H9 (cell line): ENCODE measurements around the gene PTN. TPM values are rescaled to one million over a fixed set of nuclear protein-coding genes. Genes with fewer than 3 reads are reported as not detected.

ENCODE experiments used
- DNase-seq: peaks from one replicate; pipeline ENCODE4 v3.0.0-alpha.2; 2017
- H2AFZ ChIP-seq: one replicate; pipeline ENCODE4 v1.6.1; 2013; ENCODE audit warnings: mild to moderate bottlenecking, low read length, control low read depth, moderate library complexity
- H2AK5ac ChIP-seq: 2 replicates; pipeline ENCODE4 v1.6.1; 2013; ENCODE audit warnings: low read length, control low read depth, mixed read lengths; ENCODE audit not compliant: insufficient read length
- H2BK120ac ChIP-seq: one replicate; pipeline ENCODE4 v1.6.1; 2013; ENCODE audit warnings: low read depth, mild to moderate bottlenecking, low read length, control low read depth, inconsistent platforms; ENCODE audit not compliant: poor library complexity, severe bottlenecking
- H2BK12ac ChIP-seq: 2 replicates; pipeline ENCODE4 v1.6.1; 2013; ENCODE audit warnings: low read length, control low read depth, mixed read lengths, low read depth; ENCODE audit not compliant: insufficient read length
- H2BK15ac ChIP-seq: 2 replicates; pipeline ENCODE4 v1.6.1; 2013; ENCODE audit warnings: low read depth, low read length, control low read depth
- H2BK20ac ChIP-seq: one replicate; pipeline ENCODE4 v1.6.1; 2013; ENCODE audit warnings: low read depth, mild to moderate bottlenecking, low read length, control low read depth, inconsistent platforms; ENCODE audit not compliant: poor library complexity, severe bottlenecking
- H2BK5ac ChIP-seq: 2 replicates; pipeline ENCODE4 v1.6.1; 2013; ENCODE audit warnings: low read length, control low read depth, mixed read lengths; ENCODE audit not compliant: insufficient read length
- H3K14ac ChIP-seq: 2 replicates; pipeline ENCODE4 v1.6.1; 2013; ENCODE audit warnings: low read length, control low read depth; ENCODE audit not compliant: insufficient read depth
- H3K18ac ChIP-seq: 2 replicates; pipeline ENCODE4 v1.6.1; 2013; ENCODE audit warnings: low read depth, mild to moderate bottlenecking, mixed read lengths, low read length, control low read depth; ENCODE audit not compliant: insufficient read length
- H3K23ac ChIP-seq: 2 replicates; pipeline ENCODE4 v1.6.1; 2013; ENCODE audit warnings: low read length, control low read depth, mixed read lengths, low read depth; ENCODE audit not compliant: insufficient read length
- H3K23me2 ChIP-seq: 2 replicates; pipeline ENCODE4 v1.6.1; 2013; ENCODE audit warnings: low read depth, mild to moderate bottlenecking, mixed read lengths, low read length, control low read depth; ENCODE audit not compliant: insufficient read length, poor library complexity, severe bottlenecking
- H3K27ac ChIP-seq: 2 replicates; pipeline ENCODE4 v1.5.1; 2013; ENCODE audit warnings: low read length, control low read depth, mixed read lengths, low read depth; ENCODE audit not compliant: insufficient read length
- H3K27me3 ChIP-seq: 2 replicates; pipeline ENCODE4 v1.6.1; 2013; ENCODE audit warnings: low read length, control low read depth, inconsistent platforms; ENCODE audit not compliant: insufficient read depth
- H3K4ac ChIP-seq: 2 replicates; pipeline ENCODE4 v1.6.1; 2013; ENCODE audit warnings: low read depth, mild to moderate bottlenecking, control low read depth, inconsistent platforms, low read length, moderate library complexity
- H3K4me1 ChIP-seq: 2 replicates; pipeline ENCODE4 v1.6.1; 2013; ENCODE audit warnings: low read length, control low read depth, inconsistent platforms; ENCODE audit not compliant: insufficient read depth
- H3K4me2 ChIP-seq: 2 replicates; pipeline ENCODE4 v1.6.1; 2013; ENCODE audit warnings: low read length, control low read depth, mixed read lengths; ENCODE audit not compliant: insufficient read length, insufficient read depth
- H3K56ac ChIP-seq: 2 replicates; pipeline ENCODE4 v1.6.1; 2013; ENCODE audit warnings: low read depth, mild to moderate bottlenecking, mixed read lengths, low read length, control low read depth; ENCODE audit not compliant: insufficient read length
- H3K79me1 ChIP-seq: 2 replicates; pipeline ENCODE4 v1.6.1; 2013; ENCODE audit warnings: low read depth, mild to moderate bottlenecking, moderate library complexity, low read length, control low read depth, inconsistent platforms; ENCODE audit not compliant: insufficient read depth, poor library complexity, severe bottlenecking
- H3K79me2 ChIP-seq: 2 replicates; pipeline ENCODE4 v1.6.1; 2013; ENCODE audit warnings: low read length, control low read depth, inconsistent platforms; ENCODE audit not compliant: insufficient read depth
- H3K9ac ChIP-seq: 2 replicates; pipeline ENCODE4 v1.6.1; 2013; ENCODE audit warnings: low read length, control low read depth, mixed read lengths; ENCODE audit not compliant: insufficient read length; ENCODE audit errors: extremely low read depth
- H3K9me3 ChIP-seq: one replicate; pipeline ENCODE4 v1.6.1; 2013; ENCODE audit warnings: low read depth, low read length, inconsistent platforms; ENCODE audit not compliant: control insufficient read depth
- H3T11ph ChIP-seq: one replicate; pipeline ENCODE4 v1.6.1; 2013; ENCODE audit warnings: mild to moderate bottlenecking, low read length, control low read depth, inconsistent platforms
- H4K20me1 ChIP-seq: one replicate; pipeline ENCODE4 v1.6.1; 2013; ENCODE audit not compliant: control insufficient read depth, insufficient read length, insufficient read depth
- H4K5ac ChIP-seq: 2 replicates; pipeline ENCODE4 v1.6.1; 2013; ENCODE audit warnings: low read depth, mild to moderate bottlenecking, mixed read lengths, low read length, control low read depth; ENCODE audit not compliant: insufficient read length
- H4K8ac ChIP-seq: replicated peaks from 2 replicates; pipeline ENCODE4 v1.6.1; 2013; ENCODE audit warnings: low read length, control low read depth, mixed read lengths, low read depth; ENCODE audit not compliant: insufficient read length
- H4K91ac ChIP-seq: 2 replicates; pipeline ENCODE4 v1.6.1; 2013; ENCODE audit warnings: low read depth, mild to moderate bottlenecking, moderate library complexity, mixed read lengths, low read length, control low read depth; ENCODE audit not compliant: insufficient read length
- H3K27ac Mint-ChIP-seq, 3 experiments: 2 replicates in 2 of 3; 3 replicates in 1 of 3; pipeline ENCODE4 v1.8.0; 2020 to 2021; ENCODE audit warnings: mixed read lengths in 3 of 3, mild to moderate bottlenecking in 1 of 3, moderate library complexity in 1 of 3
- H3K27me3 Mint-ChIP-seq: 2 replicates; pipeline ENCODE4 v1.8.0; 2021; ENCODE audit warnings: low read depth, mild to moderate bottlenecking, moderate library complexity, mixed read lengths
- H3K36me3 Mint-ChIP-seq, 3 experiments: 2 replicates in 2 of 3; 3 replicates in 1 of 3; pipeline ENCODE4 v1.8.0; 2020 to 2021; ENCODE audit warnings: low read depth in 3 of 3, mixed read lengths in 3 of 3; ENCODE audit not compliant: insufficient read depth in 1 of 3
- H3K4me1 Mint-ChIP-seq, 2 experiments: 2 replicates each; pipeline ENCODE4 v1.8.0; 2020; ENCODE audit warnings: mixed read lengths in 2 of 2
- H3K4me3 Mint-ChIP-seq, 2 experiments: 2 replicates in 1 of 2; 3 replicates in 1 of 2; pipeline ENCODE4 v1.8.0; 2020 to 2021; ENCODE audit warnings: mild to moderate bottlenecking in 2 of 2, mixed read lengths in 2 of 2, moderate library complexity in 1 of 2
- H3K9me3 Mint-ChIP-seq, 2 experiments: 2 replicates in 1 of 2; 3 replicates in 1 of 2; pipeline ENCODE4 v1.8.0; 2020; ENCODE audit warnings: mild to moderate bottlenecking in 2 of 2, mixed read lengths in 2 of 2, moderate library complexity in 1 of 2
- WGBS: extraction: QIAGEN DNeasy Blood & Tissue Kit; methylation state at CpG from one replicate; pipeline ENCODE4 v1.1.7; 2013; ENCODE audit warnings: missing lambda C conversion rate, low lambda C conversion rate, mixed read lengths; ENCODE audit not compliant: insufficient read length; ENCODE audit errors: extremely low coverage; 5-methylcytosine and 5-hydroxymethylcytosine counted together
- total RNA-seq: library from RNA; stranded (reverse); gene quantifications from 2 replicates; pipeline ENCODE4 v1.2.1, GENCODE V29; 2021
- TF ChIP-seq, protein P1 (sequence below): fragments of 200-600 bp; sonication (generic); conservative IDR thresholded peaks from 3 replicates; pipeline ENCODE4 v1.8.0; 2021; ENCODE audit warnings: antibody characterized with exemption, mild to moderate bottlenecking

The PTN gene
- total RNA-seq, 1 experiment from 2014 or later: 16.5 TPM

DNA sequence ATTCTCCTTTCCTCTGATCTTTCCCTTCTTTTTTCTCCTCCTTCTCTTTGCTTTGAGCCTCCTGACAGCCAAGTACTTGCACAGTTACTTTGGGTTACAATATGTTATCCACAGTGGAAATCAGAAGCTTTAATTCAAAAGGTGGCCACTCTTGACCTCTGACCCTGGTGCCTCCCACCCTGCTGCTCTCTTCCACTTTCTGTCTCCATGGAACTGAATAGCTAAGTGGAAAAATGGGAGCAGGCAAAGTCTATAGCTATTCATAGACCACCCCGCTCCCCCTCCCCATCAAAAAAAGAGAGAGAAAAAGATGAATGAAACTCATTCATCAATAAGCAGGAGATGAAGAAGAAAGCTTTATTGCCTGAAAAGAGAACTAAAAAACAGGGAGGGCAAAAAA, 39.4 kb downstream of the PTN start:
- Mint-ChIP-seq H3K36me3 (no peaks in the 10 kb centered on the region; a peak in 1 of 7 replicates), H3K9me3 (no peaks in the 10 kb centered on the region), H3K4me3 (no peak overlapping the region), H3K27me3 (no peaks in the 10 kb centered on the region), H3K4me1 (peaks cover 0 to 25% of the 10 kb centered on the region in 2 experiments), H3K27ac (no peak overlapping the region)
- no peak for DNase-seq
- Histone ChIP-seq H3T11ph (no peak overlapping the region), H3K56ac (no peak overlapping the region), H3K27me3 (no peaks in the 10 kb centered on the region), H2BK12ac (no peak overlapping the region), H3K9me3 (no peaks in the 10 kb centered on the region), H4K20me1 (no peaks in the 10 kb centered on the region), H4K5ac (no peak overlapping the region), H4K91ac (no peak overlapping the region), H3K23me2 (no peaks in the 10 kb centered on the region), H2AK5ac (no peak overlapping the region), H3K79me2 (no peaks in the 10 kb centered on the region), H3K4me2 (no peak overlapping the region), H3K23ac (no peak overlapping the region), H4K8ac (no peak overlapping the region), H2BK15ac (no peak overlapping the region), H3K4me1 (peaks cover 3% of the 10 kb centered on the region; the same call in 1 of the 2 replicates), H2BK120ac (no peak overlapping the region), H2AFZ (no peak overlapping the region), H3K79me1 (no peaks in the 10 kb centered on the region), H2BK20ac (no peak overlapping the region), H3K18ac (no peak overlapping the region), H3K27ac (no peak overlapping the region), H3K9ac (no peak overlapping the region), H3K4ac (no peak overlapping the region), H2BK5ac (no peak overlapping the region), H3K14ac (no peak overlapping the region)
- WGBS: no CpG with 5 or more reads among the region's 1 CpG
- TF ChIP-seq, protein P1, sequence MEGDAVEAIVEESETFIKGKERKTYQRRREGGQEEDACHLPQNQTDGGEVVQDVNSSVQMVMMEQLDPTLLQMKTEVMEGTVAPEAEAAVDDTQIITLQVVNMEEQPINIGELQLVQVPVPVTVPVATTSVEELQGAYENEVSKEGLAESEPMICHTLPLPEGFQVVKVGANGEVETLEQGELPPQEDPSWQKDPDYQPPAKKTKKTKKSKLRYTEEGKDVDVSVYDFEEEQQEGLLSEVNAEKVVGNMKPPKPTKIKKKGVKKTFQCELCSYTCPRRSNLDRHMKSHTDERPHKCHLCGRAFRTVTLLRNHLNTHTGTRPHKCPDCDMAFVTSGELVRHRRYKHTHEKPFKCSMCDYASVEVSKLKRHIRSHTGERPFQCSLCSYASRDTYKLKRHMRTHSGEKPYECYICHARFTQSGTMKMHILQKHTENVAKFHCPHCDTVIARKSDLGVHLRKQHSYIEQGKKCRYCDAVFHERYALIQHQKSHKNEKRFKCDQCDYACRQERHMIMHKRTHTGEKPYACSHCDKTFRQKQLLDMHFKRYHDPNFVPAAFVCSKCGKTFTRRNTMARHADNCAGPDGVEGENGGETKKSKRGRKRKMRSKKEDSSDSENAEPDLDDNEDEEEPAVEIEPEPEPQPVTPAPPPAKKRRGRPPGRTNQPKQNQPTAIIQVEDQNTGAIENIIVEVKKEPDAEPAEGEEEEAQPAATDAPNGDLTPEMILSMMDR: no peak
